Esophagus squamous epithelium (tissue), 4 donors: ENCODE measurements around the gene KRTDAP.

Source experiments
- POLR2A ChIP-seq, 4 donors: fragments of 450-650 bp; IDR thresholded peaks; one replicate each; pipeline ENCODE4 v1.6.1; 2017; ENCODE audit warnings: antibody characterized with exemption in 4 of 4, mild to moderate bottlenecking in 4 of 4, moderate library complexity in 3 of 4
- TF ChIP-seq, protein P1 (sequence below), 6 experiments: fragments of 450-650 bp in 4 of 6; fragments of 200-600 bp in 2 of 6; sonication (generic) in 2 of 6; IDR thresholded peaks; one replicate each; pipeline ENCODE4 v1.5.1; 2016 to 2019; ENCODE audit warnings: antibody characterized with exemption in 6 of 6, mild to moderate bottlenecking in 4 of 6, moderate library complexity in 4 of 6

DNA sequence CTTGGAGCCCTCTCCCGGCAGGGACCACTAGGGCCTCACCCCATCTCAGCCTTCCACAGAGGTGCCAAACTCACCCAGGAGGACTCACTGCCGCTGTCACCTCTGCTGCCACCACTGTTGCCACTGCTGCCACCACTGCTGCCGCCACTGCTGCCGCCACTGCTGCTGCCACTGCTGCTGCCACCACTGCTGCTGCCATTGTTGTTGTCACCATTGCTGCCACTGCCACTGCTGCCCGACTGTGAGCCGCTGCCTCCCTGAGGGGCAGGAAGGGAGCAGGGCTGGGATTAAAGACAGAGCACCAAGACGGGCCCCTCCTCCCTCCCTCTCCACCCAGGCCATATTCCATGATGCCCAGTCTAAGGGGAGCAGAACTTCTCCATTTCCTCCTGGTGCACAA lies 21.1 kb upstream of the KRTDAP start:
- TF ChIP-seq, protein P1, sequence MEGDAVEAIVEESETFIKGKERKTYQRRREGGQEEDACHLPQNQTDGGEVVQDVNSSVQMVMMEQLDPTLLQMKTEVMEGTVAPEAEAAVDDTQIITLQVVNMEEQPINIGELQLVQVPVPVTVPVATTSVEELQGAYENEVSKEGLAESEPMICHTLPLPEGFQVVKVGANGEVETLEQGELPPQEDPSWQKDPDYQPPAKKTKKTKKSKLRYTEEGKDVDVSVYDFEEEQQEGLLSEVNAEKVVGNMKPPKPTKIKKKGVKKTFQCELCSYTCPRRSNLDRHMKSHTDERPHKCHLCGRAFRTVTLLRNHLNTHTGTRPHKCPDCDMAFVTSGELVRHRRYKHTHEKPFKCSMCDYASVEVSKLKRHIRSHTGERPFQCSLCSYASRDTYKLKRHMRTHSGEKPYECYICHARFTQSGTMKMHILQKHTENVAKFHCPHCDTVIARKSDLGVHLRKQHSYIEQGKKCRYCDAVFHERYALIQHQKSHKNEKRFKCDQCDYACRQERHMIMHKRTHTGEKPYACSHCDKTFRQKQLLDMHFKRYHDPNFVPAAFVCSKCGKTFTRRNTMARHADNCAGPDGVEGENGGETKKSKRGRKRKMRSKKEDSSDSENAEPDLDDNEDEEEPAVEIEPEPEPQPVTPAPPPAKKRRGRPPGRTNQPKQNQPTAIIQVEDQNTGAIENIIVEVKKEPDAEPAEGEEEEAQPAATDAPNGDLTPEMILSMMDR (IDR thresholded peaks at IDR 0.05) = no peak
- TF ChIP-seq POLR2A (IDR thresholded peaks at IDR 0.05) = no peak
